Central memory CD4-positive, alpha-beta T cell (primary cell): ENCODE results near the gene TMPRSS13.

Experiments
- DNase-seq: peaks from one replicate; pipeline ENCODE4 v3.0.0; 2022

Gene TMPRSS13

GRCh38 chr11:117910941-117911655 is 18.1 kb downstream of the TMPRSS13 start:
- no peak for DNase-seq

- no peak for DNase-seq
Observed at GRCh38 chr11:117910525-117910924, 18.7 kb downstream of the TMPRSS13 start.

- no peak for DNase-seq
Observed at GRCh38 chr11:117909611-117910382, 19.4 kb downstream of the TMPRSS13 start.

GRCh38 chr11:117908959-117909610 is 20.1 kb downstream of the TMPRSS13 start:
- DNase-seq, result no peak

GRCh38 chr11:117908109-117908895 is 20.9 kb downstream of the TMPRSS13 start:
- no peak for DNase-seq

GRCh38 chr11:117907276-117908108 is 21.7 kb downstream of the TMPRSS13 start:
- DNase-seq, result peak; percentile 38

- DNase-seq, result no peak
Observed at GRCh38 chr11:117906710-117907109, 22.5 kb downstream of the TMPRSS13 start.

GRCh38 chr11:117906126-117906525 is 23.1 kb downstream of the TMPRSS13 start:
- no peak for DNase-seq

GRCh38 chr11:117905524-117905923 is 23.7 kb downstream of the TMPRSS13 start:
- DNase-seq, result no peak

- DNase-seq, result no peak
Observed at GRCh38 chr11:117903505-117904382, 25.5 kb downstream of the TMPRSS13 start.

- DNase-seq, result no peak
Observed at GRCh38 chr11:117902001-117902845, 27.0 kb downstream of the TMPRSS13 start.

- DNase-seq, result no peak
Observed at GRCh38 chr11:117901601-117902000, 27.6 kb downstream of the TMPRSS13 start.

GRCh38 chr11:117900720-117901440 is 28.3 kb downstream of the TMPRSS13 start:
- no peak for DNase-seq

GRCh38 chr11:117900121-117900648 is 29.0 kb downstream of the TMPRSS13 start:
- DNase-seq, result no peak

- no peak for DNase-seq
Observed at GRCh38 chr11:117898059-117898458, 31.1 kb downstream of the TMPRSS13 start.

GRCh38 chr11:117892651-117893050 is 36.6 kb downstream of the TMPRSS13 start:
- no peak for DNase-seq

- no peak for DNase-seq
Observed at GRCh38 chr11:117891362-117891761, 37.8 kb downstream of the TMPRSS13 start.

- DNase-seq, result no peak
Observed at GRCh38 chr11:117888139-117888566, 41.0 kb downstream of the TMPRSS13 start.
